ENCODE data around the gene NUMB. TPM values are rescaled to one million over a fixed set of nuclear protein-coding genes. Genes with fewer than 3 reads are reported as not detected.
A peak's percentile ranks its signal among the peaks of the same experiment; 100 is the strongest.

NUMB gene
- total RNA-seq, 1 experiment from 2014 or later, result 81.5 TPM

DNA sequence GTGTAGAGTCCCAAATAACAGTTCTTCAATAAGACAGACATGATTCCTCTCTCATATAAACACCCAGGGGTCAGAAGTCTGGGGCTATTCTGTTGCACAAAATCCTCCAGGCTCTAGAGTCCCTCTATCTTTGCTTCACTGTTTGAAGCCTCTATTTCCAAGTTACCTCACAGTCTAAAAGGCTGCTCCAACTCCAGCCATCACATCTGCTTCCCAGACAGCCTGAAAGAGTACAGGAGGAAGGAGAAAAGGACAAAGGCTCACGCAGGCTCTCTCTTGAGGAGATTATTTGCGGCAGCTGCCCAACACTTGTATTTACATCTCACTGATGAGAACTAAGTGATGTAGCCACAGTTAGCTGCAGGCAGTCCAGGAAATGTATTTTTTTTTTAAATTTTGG is 214.6 kb downstream of the NUMB start:
- H3K9me3 Mint-ChIP-seq (ENCODE audit: unreplicated experiment), result no peaks in the 10 kb centered on the region
- no peaks in the 10 kb centered on the region for H3K27me3 Mint-ChIP-seq (ENCODE audit: insufficient read depth, unreplicated experiment)
- no peak overlapping the region for H3K27ac Mint-ChIP-seq (ENCODE audit: low read depth, unreplicated experiment)
- POLR2A ChIA-PET, result interaction anchor here (0.7 kb wide), 1 partner anchor 1610 kb away, joined by 3 read pairs; no protein-coding TSS in a partner anchor
- peaks cover 36% of the 10 kb centered on the region for H3K4me1 Mint-ChIP-seq (ENCODE audit: insufficient read depth, unreplicated experiment)
- TF ChIP-seq, protein P1, sequence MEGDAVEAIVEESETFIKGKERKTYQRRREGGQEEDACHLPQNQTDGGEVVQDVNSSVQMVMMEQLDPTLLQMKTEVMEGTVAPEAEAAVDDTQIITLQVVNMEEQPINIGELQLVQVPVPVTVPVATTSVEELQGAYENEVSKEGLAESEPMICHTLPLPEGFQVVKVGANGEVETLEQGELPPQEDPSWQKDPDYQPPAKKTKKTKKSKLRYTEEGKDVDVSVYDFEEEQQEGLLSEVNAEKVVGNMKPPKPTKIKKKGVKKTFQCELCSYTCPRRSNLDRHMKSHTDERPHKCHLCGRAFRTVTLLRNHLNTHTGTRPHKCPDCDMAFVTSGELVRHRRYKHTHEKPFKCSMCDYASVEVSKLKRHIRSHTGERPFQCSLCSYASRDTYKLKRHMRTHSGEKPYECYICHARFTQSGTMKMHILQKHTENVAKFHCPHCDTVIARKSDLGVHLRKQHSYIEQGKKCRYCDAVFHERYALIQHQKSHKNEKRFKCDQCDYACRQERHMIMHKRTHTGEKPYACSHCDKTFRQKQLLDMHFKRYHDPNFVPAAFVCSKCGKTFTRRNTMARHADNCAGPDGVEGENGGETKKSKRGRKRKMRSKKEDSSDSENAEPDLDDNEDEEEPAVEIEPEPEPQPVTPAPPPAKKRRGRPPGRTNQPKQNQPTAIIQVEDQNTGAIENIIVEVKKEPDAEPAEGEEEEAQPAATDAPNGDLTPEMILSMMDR (IDR thresholded peaks at IDR 0.05; ENCODE audit: unreplicated experiment), result no peak
- CTCF ChIA-PET, result interaction anchor here (1.2 kb wide), 1 partner anchor 32 kb away, joined by 3 read pairs; no protein-coding TSS in a partner anchor
- H3K36me3 Mint-ChIP-seq (ENCODE audit: insufficient read depth, unreplicated experiment), result no peaks in the 10 kb centered on the region
- DNase-seq (ENCODE audit: unreplicated experiment), result no peak
- H3K4me3 Mint-ChIP-seq (ENCODE audit: unreplicated experiment), result no peak overlapping the region
- intact Hi-C loops (cut with micrococcal nuclease), result no loop called here
- BruUV-seq (replicated peaks), result no TSS peak

DNA sequence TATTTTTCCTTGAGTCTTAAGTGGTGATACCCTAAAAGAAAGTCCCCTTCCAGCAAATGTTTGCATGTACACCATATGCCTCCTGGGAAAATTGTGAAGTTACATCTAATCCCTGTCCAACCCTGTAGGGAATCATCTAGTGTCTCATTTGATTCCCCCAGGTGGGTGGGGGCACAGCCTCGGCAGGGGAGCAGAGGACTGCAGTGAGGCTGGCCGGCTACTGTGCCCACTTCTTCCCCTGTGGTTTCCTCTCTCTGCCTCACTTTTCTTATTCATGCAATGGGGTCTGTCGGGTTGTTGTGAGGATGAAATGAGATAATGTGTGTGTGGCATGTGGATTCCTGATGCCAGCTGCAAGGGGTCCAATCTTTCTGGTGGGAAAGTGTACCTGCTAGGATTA is 215.0 kb downstream of the NUMB start:
- H3K9me3 Mint-ChIP-seq (ENCODE audit: unreplicated experiment), result no peaks in the 10 kb centered on the region
- POLR2A ChIA-PET, result interaction anchor here (1.1 kb wide), 1 partner anchor 234 kb away, joined by 3 read pairs; no protein-coding TSS in a partner anchor
- TF ChIP-seq, protein P1 (IDR thresholded peaks at IDR 0.05; ENCODE audit: unreplicated experiment), result no peak
- no peak overlapping the region for H3K4me3 Mint-ChIP-seq (ENCODE audit: unreplicated experiment)
- no TSS peak for BruUV-seq (replicated peaks)
- peaks cover 40% of the 10 kb centered on the region for H3K4me1 Mint-ChIP-seq (ENCODE audit: insufficient read depth, unreplicated experiment)
- CTCF ChIA-PET, result interaction anchor here (1.2 kb wide), 1 partner anchor 32 kb away, joined by 3 read pairs; no protein-coding TSS in a partner anchor
- DNase-seq (ENCODE audit: unreplicated experiment), result no peak
- H3K27ac Mint-ChIP-seq (ENCODE audit: low read depth, unreplicated experiment), result no peak overlapping the region
- intact Hi-C loops (cut with micrococcal nuclease), result no loop called here
- no peaks in the 10 kb centered on the region for H3K27me3 Mint-ChIP-seq (ENCODE audit: insufficient read depth, unreplicated experiment)
- no peaks in the 10 kb centered on the region for H3K36me3 Mint-ChIP-seq (ENCODE audit: insufficient read depth, unreplicated experiment)

DNA sequence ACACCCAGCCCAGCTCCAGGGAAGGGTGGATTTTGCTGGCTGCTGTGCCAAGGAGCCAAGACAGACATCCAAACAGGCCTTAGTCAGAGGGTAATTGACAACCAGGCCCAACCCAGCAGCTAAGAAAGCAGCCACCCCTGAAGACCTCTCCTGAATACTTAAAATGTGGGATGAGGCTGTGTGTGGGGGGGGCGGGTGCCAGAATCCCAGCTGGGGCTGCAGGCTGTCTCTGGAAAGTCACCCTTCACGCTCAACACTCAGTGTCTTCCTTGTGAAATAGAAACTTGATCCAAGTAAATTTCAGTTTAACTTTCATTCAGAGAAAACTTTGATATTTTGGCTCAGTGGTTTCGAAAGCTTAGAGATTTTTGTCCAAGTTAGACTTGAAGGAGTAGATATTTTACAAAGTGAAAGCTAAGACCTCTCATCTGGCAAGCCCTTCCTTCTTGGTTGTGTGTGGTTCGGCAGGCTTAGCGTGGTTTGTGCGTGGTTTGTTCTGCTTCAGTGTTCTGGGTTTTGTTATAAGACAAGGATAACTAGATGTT is 215.9 kb downstream of the NUMB start:
- POLR2A ChIA-PET, result interaction anchor here (0.5 to 1.1 kb wide), 2 partner anchors 51 to 235 kb away, joined by 3 to 4 read pairs; no protein-coding TSS in a partner anchor
- intact Hi-C loops (cut with micrococcal nuclease), result no loop called here
- DNase-seq (ENCODE audit: unreplicated experiment), result no peak
- Mint-ChIP-seq H3K27ac (ENCODE audit: low read depth, unreplicated experiment) (no peak overlapping the region), H3K36me3 (ENCODE audit: insufficient read depth, unreplicated experiment) (no peaks in the 10 kb centered on the region), H3K9me3 (ENCODE audit: unreplicated experiment) (no peaks in the 10 kb centered on the region), H3K4me1 (ENCODE audit: insufficient read depth, unreplicated experiment) (peaks cover 32% of the 10 kb centered on the region), H3K27me3 (ENCODE audit: insufficient read depth, unreplicated experiment) (peaks cover 1% of the 10 kb centered on the region), H3K4me3 (ENCODE audit: unreplicated experiment) (no peak overlapping the region)
- no TSS peak for BruUV-seq (replicated peaks)
- TF ChIP-seq, protein P1 (IDR thresholded peaks at IDR 0.05; ENCODE audit: unreplicated experiment), result no peak
- CTCF ChIA-PET, result interaction anchor here (0.6 to 1.2 kb wide), 3 partner anchors 31 to 1413 kb away, joined by 3 to 6 read pairs (median 4); no protein-coding TSS in a partner anchor

DNA sequence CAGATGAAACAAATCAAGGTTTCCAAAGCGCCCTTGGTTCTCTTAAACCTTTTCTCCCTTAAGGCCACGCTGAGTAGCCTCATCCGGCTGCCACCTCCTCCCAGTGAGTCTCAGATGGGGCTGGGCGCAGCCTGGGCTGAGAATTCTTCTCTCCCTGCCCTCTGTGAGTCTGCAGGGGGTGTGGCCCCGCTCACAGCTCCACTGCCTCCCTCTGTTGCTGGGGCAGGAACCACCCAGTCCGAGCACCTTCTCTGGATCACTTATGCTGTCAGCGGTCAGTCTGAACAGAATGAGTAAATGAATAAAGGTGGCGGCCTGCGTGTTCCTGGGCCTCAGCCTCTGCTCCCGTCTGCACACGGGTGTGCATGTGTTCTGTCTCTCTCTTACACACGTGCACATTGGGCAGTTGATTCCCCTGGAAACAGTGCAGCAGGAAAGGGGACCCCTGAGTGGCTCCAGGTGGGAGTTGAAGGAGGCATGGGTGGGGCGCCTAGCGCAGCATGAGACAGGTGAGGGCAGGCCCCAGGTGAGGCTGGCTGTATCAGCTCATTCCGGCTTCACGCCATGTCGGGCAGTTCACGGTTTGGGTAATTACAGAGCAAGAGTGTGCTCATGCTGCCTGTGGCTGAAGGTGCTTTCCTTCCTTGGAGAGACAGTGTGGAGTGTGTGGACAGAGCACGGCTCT is 216.7 kb downstream of the NUMB start:
- Mint-ChIP-seq H3K27ac (ENCODE audit: low read depth, unreplicated experiment) (no peak overlapping the region), H3K4me1 (ENCODE audit: insufficient read depth, unreplicated experiment) (peaks cover 39% of the 10 kb centered on the region), H3K9me3 (ENCODE audit: unreplicated experiment) (no peaks in the 10 kb centered on the region), H3K4me3 (ENCODE audit: unreplicated experiment) (peak overlapping the region; percentile 28), H3K36me3 (ENCODE audit: insufficient read depth, unreplicated experiment) (no peaks in the 10 kb centered on the region), H3K27me3 (ENCODE audit: insufficient read depth, unreplicated experiment) (peaks cover 9% of the 10 kb centered on the region)
- intact Hi-C loops (cut with micrococcal nuclease), result no loop called here
- ChIA-PET CTCF (interaction anchor here (0.6 to 1.8 kb wide), 3 partner anchors 53 to 1414 kb away, joined by 4 to 8 read pairs (median 6); no protein-coding TSS in a partner anchor), POLR2A (interaction anchor here (0.5 kb wide), 1 partner anchor 50 kb away, joined by 4 read pairs; no protein-coding TSS in a partner anchor)
- BruUV-seq (replicated peaks), result no TSS peak
- no peak for DNase-seq (ENCODE audit: unreplicated experiment)
- TF ChIP-seq, protein P1 (IDR thresholded peaks at IDR 0.05; ENCODE audit: unreplicated experiment), result no peak
